ENCODE data around the gene ADAMTS12.
"Not testable (repeated sequence)": the region's sequence is repeated elsewhere in the genome, so short reads cannot be mapped to it uniquely, and the experiment has no call there.

The ADAMTS12 gene

DNA sequence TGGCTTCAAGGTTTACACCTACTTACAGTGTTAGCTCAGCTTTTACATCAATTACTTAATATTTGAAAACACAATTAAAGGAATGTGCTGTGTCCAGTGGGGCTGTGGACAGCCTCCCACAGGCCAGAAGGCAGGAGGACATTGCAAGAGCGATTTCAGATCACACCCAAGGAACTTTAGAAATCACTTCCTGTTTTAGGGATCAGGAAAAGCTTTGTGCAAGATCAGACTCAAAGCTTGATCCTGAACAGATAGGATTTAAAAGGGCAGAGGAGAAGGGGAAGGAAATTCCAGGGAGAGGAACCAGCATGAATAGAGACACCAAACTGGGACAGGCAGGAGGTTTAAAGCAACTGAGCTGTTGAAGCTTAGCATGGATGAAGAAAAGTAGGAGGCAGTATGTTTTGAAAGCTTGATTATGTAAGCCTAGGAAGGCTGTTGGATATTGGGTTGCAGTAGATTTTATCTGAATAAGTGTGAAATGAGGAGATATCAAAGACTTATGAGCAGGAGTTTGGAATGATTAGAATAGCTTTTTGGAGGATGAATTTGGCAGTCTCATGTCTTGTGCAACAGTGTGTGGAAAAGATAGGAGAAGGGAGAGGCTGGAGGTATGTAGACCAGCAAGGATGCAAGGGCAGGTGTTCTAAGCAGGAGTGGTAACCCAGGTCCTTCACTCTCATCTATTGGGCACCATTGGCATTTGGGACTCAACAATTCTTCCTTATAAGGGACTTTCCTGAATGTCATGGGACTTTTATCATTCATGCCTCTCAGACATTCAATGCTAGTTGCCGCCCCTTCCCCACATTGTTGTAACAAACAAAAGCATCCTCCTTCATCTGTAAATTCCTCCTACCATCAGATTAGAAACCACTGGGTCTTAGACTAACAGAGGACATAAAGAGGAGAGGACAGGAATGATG is 327.5 kb downstream of the ADAMTS12 start:
- DNase-seq = no peak

DNA sequence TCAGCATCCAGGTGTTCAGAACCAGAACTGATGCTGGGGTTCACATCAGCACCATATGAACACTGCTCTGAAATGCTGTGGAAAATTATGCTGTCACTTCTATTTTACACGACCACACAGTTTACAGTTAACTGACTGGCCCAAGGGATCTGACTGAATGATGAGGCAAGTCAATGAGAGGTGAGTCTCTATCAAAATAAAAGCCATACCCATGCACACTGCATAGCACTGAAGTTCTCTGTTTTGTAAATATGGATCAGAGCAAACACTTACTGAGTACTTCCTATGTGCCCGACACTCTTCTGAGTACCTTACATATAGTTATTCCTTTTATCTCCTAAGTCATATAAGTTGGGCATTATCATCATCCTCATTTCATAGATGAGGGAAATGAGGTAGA is 328.3 kb downstream of the ADAMTS12 start:
- DNase-seq = no peak

DNA sequence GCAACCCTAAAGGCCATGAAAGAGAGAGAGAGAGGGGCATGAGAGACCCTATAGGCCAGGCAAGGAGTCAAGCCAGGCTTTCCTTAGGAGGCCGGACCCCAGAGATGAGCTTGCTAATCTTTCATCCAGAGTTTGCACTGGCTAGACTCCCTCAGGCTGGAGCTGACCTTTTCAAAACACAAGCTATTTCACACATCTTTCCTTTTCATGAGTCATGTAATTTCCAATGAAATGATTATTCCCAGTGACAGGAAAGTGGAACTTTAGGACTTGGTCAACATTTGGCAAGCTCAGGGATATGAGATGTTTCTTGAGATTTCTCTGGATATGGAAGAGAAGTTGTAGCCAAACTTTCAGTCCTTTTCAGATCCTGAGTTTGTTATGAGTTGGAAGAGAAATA is 333.3 kb downstream of the ADAMTS12 start:
- no peak for DNase-seq

DNA sequence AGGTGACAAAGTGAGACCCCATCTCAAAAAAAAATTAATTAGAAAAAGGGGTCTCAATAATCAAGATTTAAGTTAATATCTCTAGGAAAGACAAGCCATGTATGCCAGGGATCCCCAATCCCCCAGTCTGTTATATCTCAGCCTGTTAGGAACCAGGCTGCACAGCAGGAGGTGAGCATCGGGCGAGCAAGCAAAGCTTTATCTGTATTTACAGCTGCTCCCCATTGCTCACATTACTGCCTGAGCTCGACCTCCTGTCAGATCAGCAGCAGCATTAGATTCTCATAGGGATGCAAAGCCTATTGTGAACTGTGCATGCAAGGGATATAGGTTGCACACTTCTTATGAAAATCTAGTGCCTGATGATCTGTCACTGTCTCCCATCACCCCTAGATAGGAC is 334.2 kb downstream of the ADAMTS12 start:
- DNase-seq = no peak

DNA sequence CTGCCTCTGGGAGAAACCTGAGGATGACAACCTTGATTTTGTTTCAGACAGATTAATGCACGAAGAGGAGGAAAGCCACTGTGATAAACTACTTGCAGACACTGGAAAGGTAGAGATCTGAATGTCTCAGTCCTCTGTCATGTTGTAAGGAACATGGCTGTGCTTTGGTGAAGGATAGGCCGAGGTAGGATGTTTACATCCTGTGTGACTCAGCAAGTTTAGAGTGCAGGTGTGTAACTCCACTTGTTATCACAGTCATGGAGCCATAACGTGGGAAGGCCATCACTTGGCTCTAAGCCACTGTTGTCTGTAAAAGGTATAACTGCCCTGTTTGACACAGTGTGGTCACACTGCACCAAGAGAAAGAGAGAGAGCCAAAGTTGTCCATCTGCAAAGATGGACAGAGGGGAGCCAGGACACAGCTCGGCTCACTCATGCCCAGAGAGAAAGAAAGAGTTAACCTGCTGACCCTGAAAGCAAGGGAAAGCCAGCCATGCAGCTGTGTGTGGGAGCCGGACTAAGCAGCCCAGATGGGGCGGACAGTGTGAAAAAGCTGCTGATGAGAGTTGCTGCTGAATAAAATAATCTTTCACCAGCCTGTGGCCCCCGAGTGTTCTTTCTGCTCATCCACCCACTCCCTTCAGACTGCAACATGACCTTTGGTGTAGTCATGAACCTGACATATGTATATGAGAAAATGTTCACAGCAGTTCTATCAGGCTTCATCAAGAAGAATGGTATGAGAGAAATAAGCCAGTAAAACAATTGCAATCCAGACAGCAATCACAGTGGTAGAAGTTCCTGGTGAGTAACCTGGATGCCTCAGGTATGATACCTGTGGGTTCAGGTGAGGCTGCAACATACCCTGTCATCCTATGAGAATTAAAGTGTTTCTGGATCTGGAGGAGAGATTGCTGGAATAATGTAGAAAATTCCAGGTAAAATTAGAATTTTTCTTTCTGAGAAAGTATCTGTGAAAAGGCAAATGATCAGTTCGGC is 335.2 kb downstream of the ADAMTS12 start:
- DNase-seq = no peak

DNA sequence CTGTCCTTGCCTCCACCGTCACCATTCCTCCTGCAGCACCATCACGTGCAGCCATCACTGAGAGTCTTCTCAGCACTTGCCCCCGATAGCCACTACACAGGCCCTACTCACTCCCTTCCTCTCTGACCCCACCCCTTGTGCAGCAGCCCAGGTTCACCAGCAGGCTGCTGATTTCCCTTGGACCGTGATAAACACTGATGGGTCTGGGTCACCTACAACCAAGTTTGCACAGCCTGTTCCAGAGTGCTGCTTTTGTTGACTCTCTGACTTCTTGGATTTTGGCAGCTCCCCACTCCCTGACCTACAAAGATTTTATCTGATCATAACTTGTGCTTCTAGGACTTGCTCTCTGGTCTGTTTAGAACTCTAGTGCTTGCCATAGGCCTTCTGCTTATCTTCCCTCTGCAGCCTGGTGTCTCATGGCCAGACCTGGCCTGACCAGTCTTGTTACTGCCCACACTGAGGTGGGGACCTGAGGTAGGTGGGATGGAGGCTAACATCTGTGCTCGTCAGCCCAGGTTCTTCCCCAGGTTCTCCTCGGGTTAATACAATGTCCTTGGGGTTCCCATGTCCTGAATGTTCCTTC is 341.7 kb downstream of the ADAMTS12 start:
- DNase-seq = no peak

DNA sequence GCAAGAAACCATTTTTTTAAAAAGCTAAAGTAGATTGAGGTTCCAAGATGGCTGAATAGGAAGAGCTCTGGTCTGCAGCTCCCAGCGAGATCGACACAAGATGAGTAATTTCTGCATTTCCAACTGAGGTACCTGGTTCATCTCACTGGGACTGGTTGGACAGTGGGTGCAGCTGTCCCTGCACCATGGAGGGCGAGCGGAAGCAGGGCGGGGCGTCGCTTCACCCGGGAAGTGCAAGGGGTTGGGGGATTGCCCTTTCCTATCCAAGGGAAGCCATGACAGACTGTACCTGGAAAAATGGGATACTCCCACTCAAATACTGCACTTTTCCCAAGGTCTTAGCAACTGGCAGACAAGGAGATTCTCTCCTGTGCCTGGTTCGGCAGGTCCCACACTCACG is 352.0 kb downstream of the ADAMTS12 start:
- DNase-seq = not testable (repeated sequence)

DNA sequence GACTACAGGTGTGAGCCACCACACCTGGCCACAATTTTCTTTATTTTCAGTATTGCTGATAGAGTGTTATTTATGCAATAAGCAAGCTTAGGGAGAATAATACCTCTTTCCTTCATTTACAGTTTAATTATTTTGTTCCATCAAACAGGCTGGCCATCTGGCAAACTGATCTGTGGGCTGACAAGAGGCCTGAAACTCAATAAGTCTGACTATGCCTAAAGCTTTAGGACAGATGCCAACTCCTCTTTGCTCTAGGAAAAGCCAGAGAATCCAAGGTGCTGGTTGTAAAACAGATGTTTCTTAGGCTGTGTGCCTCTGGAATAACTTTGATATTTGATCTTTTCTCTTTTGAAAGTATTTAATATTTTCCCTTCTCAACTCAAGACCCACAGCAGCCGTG is 352.6 kb downstream of the ADAMTS12 start:
- DNase-seq = no peak

DNA sequence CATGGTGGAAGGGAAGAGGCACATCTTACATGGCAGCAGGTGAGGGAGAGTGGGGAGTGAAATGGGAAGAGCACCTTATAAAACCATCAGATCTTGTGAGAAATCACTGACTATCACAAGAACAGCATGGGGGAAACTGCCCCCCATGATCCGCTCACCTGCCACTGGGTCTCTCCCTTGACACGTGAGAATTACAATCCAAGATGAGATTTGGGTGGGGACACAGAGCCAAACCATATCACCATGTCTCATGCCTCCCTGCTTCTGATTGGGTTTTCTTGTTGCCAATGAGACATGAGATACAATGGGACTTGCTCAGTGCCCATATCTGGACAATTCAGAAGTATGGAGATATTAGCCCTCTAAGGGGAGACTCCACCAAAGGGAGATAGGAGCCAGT is 353.6 kb downstream of the ADAMTS12 start:
- no peak for DNase-seq

DNA sequence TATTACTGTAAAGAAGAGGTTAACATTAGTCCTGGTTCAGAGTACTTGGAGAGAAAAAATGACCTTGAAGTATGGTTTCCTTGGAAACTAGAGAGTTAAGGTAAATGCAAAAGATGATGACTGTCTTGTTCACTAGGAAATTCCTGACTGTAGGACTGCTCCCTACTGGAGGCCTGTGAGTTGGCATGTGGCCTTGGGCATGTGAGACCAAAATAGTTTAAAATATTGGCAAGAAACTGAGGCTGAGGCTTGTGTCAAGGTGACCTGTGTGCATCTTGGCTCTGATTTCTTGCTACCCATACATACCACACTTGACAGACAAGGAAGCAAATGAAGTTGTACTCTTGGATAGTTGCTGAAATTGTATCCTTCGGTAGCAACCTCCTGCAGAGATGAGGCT is 354.6 kb downstream of the ADAMTS12 start:
- DNase-seq = no peak

DNA sequence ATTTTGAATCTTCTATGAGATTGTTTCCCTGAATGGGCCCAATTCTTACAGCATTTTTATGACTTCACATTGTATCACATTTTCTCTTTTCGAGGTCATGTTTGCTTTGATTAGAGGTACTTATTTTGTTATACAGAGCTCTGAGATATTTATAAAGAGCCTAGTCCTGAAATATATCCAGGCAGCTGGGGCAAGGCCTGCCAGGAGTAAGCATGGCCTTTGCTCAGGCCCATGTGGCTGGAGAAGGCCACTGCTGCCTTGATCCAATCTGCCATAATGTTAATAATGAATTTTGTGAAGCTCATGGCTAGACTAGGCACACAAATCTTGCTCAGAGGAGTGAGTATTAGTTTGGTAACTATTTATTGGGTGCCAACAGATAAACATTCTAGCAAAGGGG is 355.0 kb downstream of the ADAMTS12 start:
- DNase-seq = no peak

DNA sequence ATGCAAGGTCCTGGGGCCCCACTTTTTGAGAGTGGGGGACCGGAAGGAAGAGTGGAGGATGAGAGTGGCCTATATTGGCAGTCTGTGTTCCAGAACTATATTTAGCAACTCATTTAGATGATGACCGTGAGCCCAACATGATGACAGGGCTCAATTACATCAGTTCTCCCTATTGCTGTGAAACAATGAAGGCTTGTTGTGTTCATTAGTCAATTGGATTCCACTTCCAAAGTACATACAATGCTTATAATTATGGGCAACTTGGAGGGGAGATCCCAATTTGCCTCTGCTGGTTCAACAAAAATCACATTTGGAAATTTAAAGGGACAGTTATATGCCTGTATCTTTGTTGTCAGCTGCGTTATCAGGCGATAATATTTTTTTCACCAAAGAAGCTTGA is 360.0 kb downstream of the ADAMTS12 start:
- DNase-seq = no peak

DNA sequence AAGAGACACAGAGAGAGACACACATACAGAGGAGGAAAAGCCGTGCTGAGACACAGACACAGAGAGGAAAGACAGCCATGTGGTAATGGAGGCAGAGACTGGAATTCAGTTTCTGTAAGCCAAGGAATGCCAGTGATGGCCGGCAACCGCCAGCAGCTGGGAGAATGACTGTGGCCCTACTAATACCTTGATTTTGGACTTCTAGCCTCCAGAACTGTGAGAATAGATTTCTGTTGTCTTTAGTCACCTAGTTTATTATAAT is 360.8 kb downstream of the ADAMTS12 start:
- DNase-seq = no peak

DNA sequence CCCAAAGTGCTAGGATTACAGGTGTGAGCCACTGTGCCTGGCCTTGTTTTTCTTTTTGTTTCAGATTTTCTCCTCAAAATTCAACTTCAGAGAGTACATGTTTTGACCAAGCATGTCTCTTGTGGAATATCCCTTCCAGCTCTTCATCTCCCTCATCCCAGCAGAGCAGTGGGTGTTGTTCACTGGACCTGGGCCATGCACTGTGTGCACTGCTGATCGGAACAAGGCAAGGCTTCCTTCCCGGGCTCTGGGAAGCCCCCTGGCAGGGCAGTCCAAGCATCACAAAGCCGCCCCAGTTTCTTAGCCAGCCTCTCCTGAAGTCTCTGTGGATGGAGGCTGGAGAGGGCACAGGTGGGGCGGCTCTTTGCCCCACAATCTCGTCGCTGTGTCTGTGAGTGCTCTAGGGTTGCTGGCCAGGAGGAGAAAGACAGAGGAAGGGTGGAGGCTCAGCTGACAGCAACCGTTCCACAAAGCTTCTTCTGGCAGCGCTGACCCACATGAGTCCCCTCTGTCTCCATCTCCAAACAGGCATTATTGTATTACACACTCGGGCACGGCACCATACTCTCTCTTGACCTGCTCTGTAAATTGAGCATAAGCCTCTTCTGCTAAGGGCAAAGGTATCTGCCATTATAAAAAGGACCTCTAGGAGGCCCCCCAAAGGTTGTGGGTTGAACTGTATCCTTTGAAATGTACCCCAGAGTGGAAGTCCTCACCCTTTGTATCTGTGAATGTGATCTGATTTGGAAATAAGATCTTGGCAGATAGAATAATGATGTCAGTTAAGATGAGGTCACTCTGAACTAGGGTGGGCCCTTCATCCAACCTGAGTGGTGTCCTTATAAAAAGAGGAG is 361.4 kb downstream of the ADAMTS12 start:
- DNase-seq = no peak

DNA sequence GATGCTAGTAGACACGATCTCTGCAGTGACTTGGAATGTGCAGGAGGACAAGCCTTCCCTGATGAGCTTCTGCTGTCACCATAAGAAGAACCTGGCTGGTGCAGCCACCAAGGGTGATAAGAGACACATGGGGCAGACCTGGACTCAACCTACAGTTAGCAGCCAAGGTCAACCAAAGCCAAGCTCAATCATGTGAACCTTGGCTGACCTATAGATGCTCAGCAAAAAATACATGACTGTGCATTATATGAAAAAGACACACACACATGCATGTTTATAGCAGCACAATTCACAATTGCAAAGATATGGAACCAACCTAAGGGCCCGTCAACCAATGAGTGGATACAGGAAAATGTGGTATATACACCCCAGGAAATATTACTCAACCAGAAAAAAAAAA is 364.1 kb downstream of the ADAMTS12 start:
- no peak for DNase-seq

DNA sequence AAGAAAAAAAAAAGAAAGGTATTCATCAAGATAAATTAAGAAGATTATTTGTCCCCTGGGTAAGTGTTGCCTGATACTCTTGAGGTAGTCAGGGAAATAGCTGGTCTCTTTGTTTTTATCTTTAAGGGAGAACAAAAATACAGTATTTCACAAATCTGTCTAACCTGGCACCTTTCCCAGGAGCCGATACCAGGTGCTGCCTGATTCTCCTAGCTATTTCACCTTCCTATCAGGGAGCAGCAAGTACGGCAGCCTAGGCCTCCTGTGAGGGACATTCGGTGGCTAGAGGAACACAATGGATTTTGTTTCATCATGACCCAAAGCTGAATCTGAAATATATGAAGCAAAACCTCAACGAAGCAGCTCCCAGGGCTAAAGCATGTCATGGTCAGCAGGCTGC is 365.0 kb downstream of the ADAMTS12 start:
- DNase-seq = no peak

DNA sequence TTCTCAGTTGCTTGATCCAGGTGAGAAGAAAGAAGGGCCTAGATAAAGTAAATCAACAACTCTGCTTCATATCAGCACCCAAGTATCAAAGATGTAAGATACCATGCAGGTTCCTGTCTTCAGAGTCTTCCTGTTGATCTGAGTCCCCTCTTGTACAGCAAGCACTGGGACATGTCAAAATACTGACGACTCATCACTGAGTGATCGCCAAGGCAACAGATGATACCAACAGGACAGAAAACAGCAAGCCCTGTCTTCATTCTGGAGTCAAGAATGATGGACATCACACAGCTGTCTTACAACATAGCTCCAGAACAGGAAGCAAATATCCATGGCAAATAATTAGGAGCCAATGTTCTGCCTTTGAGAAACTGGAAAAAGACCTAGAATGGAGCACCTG is 367.3 kb downstream of the ADAMTS12 start:
- no peak for DNase-seq

DNA sequence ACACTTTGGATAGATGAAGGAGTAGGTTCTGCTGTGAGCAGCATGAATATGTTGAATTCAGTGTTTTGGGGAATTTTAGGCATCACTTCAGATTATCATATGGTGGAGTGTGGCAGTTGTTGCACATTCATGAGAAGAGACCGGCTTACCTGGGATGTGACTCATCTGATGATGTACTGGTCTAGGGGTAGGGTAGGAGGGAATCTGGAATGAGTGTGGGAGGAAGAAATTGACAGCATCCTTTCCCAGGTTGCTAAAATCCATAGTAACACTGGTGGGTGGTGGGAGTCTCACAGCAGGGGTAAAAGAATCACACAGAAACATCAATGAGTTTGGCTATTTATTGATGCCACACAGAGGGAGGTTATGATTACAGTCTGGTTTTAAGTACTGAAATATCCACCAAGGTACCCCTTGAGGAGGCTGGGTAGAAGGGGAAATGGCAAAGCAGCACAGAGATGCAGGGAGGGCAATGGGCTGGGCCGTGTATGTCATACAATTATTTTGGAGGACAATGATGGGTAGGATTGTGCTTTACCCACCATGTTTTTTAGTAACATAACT is 368.5 kb downstream of the ADAMTS12 start:
- DNase-seq = no peak

DNA sequence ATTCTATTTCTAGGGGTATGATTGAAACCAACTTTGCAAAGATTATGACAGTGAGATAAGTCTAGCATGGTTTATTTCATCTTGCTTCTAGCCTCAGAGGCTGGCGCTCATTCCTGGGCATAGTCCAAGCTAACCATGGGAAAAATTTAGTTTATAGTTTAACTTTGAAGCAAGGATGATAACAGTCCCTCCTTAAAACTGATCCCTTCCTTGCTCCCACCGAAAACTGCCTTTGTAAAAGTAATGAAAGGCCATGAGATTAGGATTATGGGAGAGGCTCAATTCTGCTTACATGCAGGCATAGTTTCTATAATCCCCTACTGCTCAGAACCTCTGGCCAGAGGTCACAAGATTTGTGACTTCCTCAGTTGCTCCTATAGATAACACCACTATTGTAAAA is 375.4 kb downstream of the ADAMTS12 start:
- no peak for DNase-seq

DNA sequence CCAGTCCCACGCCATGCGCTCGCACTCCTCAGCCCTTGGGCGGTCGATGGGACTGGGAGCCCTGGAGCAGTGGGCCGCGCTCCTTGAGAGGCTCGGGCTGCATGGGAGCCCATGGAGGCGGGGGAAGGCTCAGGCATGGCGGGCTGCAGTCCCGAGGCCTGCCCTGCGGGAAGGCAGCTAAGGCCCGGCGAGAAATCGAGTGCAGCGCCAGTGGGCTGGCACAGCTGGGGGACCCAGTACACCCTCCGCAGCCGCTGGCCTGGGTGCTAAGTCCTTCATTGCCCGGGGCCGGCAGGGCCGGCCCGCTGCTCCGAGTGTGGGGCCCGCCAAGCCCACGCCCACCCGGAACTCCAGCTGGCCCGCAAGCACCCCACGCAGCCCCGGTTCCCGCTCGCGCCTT is 376.4 kb downstream of the ADAMTS12 start:
- not testable (repeated sequence) for DNase-seq

DNA sequence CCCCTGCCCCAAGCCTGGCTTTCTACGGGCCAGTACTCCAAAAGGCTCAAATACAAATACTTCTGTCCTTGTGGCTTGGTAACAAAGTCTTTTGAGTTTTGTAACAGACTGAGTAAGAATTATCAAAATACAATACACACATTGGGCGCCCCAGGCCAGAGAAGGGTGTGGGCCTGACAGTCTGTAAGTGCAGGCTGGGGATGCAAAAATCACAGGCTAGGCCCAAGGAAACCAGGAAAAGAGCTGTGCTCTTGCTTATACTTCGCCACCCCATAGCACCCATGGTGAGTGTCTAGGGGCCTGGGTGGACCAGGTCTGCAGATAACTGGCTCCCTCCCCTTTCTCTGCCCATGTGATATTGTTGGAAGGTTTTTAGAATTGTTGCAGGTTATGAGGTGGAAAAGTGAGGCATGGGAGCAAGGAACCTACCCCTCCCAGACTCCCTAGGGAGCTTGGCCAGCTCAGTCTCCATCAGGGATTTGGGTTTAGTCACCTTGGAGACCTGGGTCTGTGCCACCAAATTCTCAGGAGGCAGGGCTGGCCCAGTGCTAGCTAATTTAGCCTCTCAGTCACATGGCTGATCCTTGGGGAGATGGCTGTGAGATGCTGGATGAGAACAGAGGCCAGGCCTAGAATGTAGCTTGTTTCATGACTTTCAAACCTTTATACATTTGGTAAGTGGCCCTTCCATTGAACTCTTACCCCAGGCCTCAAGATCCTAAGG is 378.2 kb downstream of the ADAMTS12 start:
- DNase-seq = no peak

DNA sequence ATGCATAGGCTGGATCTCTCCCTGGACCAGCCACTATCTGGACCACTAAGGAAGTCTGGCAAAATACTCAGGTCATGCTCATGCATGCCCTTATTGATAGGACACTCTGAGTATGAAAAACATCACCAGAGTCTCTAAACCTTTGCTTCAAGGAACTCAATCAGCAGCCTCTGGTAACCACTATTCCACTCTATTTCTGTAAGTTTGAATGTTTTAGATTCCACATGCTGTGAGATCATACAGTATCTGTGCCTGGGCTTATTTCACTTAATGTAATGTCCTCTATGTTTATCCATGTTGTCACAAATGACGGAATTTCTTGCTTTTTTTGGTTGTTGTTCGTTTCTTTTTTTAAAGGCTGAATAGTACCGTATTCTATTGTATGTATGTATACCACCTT is 382.8 kb downstream of the ADAMTS12 start:
- no peak for DNase-seq

All from stimulated activated CD4-positive, alpha-beta T cell treated with anti-CD3 and anti-CD28 coated beads, Interleukin-4, amount 100 ng/mL, for 24 hours (primary cell).